ENCODE results near the gene CNOT1.

Gene CNOT1

GRCh38 chr16:58652741-58653140 is 23.1 kb upstream of the CNOT1 start:
- no peak overlapping the region for H3K4me3 ChIP-seq (ENCODE audit: low read length in 2 of 2)
- H3K9ac ChIP-seq (ENCODE audit: low read depth, low read length, poor library complexity), result no peak overlapping the region
- H3K23ac ChIP-seq (ENCODE audit: low read depth, low read length, poor library complexity), result no peak overlapping the region
- H3K4ac ChIP-seq (ENCODE audit: low read length), result no peak overlapping the region
- no peaks in the 10 kb centered on the region for H3K9me3 ChIP-seq (replicated peaks in 1 of 2; ENCODE audit: control insufficient read depth in 2 of 2, insufficient read depth in 1 of 2, low read depth in 1 of 2, low read length in 2 of 2)
- no peaks in the 10 kb centered on the region for H3K36me3 ChIP-seq (replicated peaks in 1 of 2; ENCODE audit: control insufficient read depth in 2 of 2, insufficient read depth in 2 of 2, low read length in 2 of 2)
- no CpG with 5 or more reads among the region's 3 CpGs for WGBS, 2 donors (ENCODE audit: extremely low coverage in 2 of 2, insufficient read length in 2 of 2, insufficient replicate concordance in 1 of 2)
- no peak overlapping the region for H2BK15ac ChIP-seq (ENCODE audit: low read length)
- peak overlapping the region; percentile 79 for H2AFZ ChIP-seq (ENCODE audit: low read length)
- no peak overlapping the region for H2AK5ac ChIP-seq (ENCODE audit: low read depth, low read length)
- H2BK5ac ChIP-seq (ENCODE audit: low read length), result no peak overlapping the region
- no peaks in the 10 kb centered on the region for H3K27me3 ChIP-seq (ENCODE audit: control insufficient read depth in 3 of 3, insufficient read depth in 3 of 3, low read depth in 1 of 3, low read length in 3 of 3)
- DNase-seq (ENCODE audit: low spot score), result peak; percentile 12
- no peak overlapping the region for H3K14ac ChIP-seq (ENCODE audit: low read length)
- no peak overlapping the region for H3K4me2 ChIP-seq (ENCODE audit: insufficient read depth, low read length, poor library complexity, severe bottlenecking)
- H4K8ac ChIP-seq (ENCODE audit: low read depth, low read length), result no peak overlapping the region
- H4K91ac ChIP-seq (ENCODE audit: low read depth, low read length, poor library complexity), result no peak overlapping the region
- H3K18ac ChIP-seq (ENCODE audit: low read length), result no peak overlapping the region
- H2BK120ac ChIP-seq (ENCODE audit: low read depth, low read length), result no peak overlapping the region
- H3K4me1 ChIP-seq (ENCODE audit: control insufficient read depth in 2 of 2, insufficient read depth in 1 of 2, low read depth in 1 of 2, low read length in 2 of 2), result peaks cover 2 to 5% of the 10 kb centered on the region in 2 donors
- no peaks in the 10 kb centered on the region for H3K79me1 ChIP-seq (ENCODE audit: low read depth, low read length)
- no peak overlapping the region for H2BK12ac ChIP-seq (ENCODE audit: low read length)
- H3K27ac ChIP-seq (replicated peaks; ENCODE audit: low read length), result no peak overlapping the region

- no peak overlapping the region for H3K27ac ChIP-seq (replicated peaks; ENCODE audit: low read length)
- H2BK12ac ChIP-seq (ENCODE audit: low read length), result no peak overlapping the region
- H3K18ac ChIP-seq (ENCODE audit: low read length), result no peak overlapping the region
- WGBS, 2 donors (ENCODE audit: extremely low coverage in 2 of 2, insufficient read length in 2 of 2, insufficient replicate concordance in 1 of 2), result no CpG with 5 or more reads among the region's 3 CpGs
- H2BK15ac ChIP-seq (ENCODE audit: low read length), result no peak overlapping the region
- H4K8ac ChIP-seq (ENCODE audit: low read depth, low read length), result no peak overlapping the region
- no peak overlapping the region for H2BK120ac ChIP-seq (ENCODE audit: low read depth, low read length)
- H3K9ac ChIP-seq (ENCODE audit: low read depth, low read length, poor library complexity), result no peak overlapping the region
- no peak for DNase-seq (ENCODE audit: low spot score)
- H3K4me3 ChIP-seq (ENCODE audit: low read length in 2 of 2), result no peak overlapping the region
- no peak overlapping the region for H3K23ac ChIP-seq (ENCODE audit: low read depth, low read length, poor library complexity)
- no peak overlapping the region for H3K14ac ChIP-seq (ENCODE audit: low read length)
- no peak overlapping the region for H4K91ac ChIP-seq (ENCODE audit: low read depth, low read length, poor library complexity)
- no peaks in the 10 kb centered on the region for H3K79me1 ChIP-seq (ENCODE audit: low read depth, low read length)
- no peak overlapping the region for H2AK5ac ChIP-seq (ENCODE audit: low read depth, low read length)
- no peak overlapping the region for H3K4me2 ChIP-seq (ENCODE audit: insufficient read depth, low read length, poor library complexity, severe bottlenecking)
- peaks cover 2 to 5% of the 10 kb centered on the region in 2 donors for H3K4me1 ChIP-seq (ENCODE audit: control insufficient read depth in 2 of 2, insufficient read depth in 1 of 2, low read depth in 1 of 2, low read length in 2 of 2)
- H3K9me3 ChIP-seq (replicated peaks in 1 of 2; ENCODE audit: control insufficient read depth in 2 of 2, insufficient read depth in 1 of 2, low read depth in 1 of 2, low read length in 2 of 2), result no peaks in the 10 kb centered on the region
- no peak overlapping the region for H2AFZ ChIP-seq (ENCODE audit: low read length)
- no peak overlapping the region for H2BK5ac ChIP-seq (ENCODE audit: low read length)
- no peaks in the 10 kb centered on the region for H3K27me3 ChIP-seq (ENCODE audit: control insufficient read depth in 3 of 3, insufficient read depth in 3 of 3, low read depth in 1 of 3, low read length in 3 of 3)
- no peaks in the 10 kb centered on the region for H3K36me3 ChIP-seq (replicated peaks in 1 of 2; ENCODE audit: control insufficient read depth in 2 of 2, insufficient read depth in 2 of 2, low read length in 2 of 2)
- H3K4ac ChIP-seq (ENCODE audit: low read length), result no peak overlapping the region
Measured at GRCh38 chr16:58651965-58652348, 22.3 kb upstream of the CNOT1 start.

- Histone ChIP-seq H4K91ac (ENCODE audit: low read depth, low read length, poor library complexity) (no peak overlapping the region), H3K36me3 (replicated peaks in 1 of 2; ENCODE audit: control insufficient read depth in 2 of 2, insufficient read depth in 2 of 2, low read length in 2 of 2) (no peaks in the 10 kb centered on the region), H2AFZ (ENCODE audit: low read length) (no peak overlapping the region), H3K4me1 (ENCODE audit: control insufficient read depth in 2 of 2, insufficient read depth in 1 of 2, low read depth in 1 of 2, low read length in 2 of 2) (peaks cover 2 to 4% of the 10 kb centered on the region in 2 donors), H3K4me3 (ENCODE audit: low read length in 2 of 2) (no peak overlapping the region), H4K8ac (ENCODE audit: low read depth, low read length) (peak overlapping the region; percentile 43), H3K4ac (ENCODE audit: low read length) (no peak overlapping the region), H3K27me3 (ENCODE audit: control insufficient read depth in 3 of 3, insufficient read depth in 3 of 3, low read depth in 1 of 3, low read length in 3 of 3) (no peaks in the 10 kb centered on the region), H3K9me3 (replicated peaks in 1 of 2; ENCODE audit: control insufficient read depth in 2 of 2, insufficient read depth in 1 of 2, low read depth in 1 of 2, low read length in 2 of 2) (no peaks in the 10 kb centered on the region), H2BK5ac (ENCODE audit: low read length) (no peak overlapping the region), H2BK15ac (ENCODE audit: low read length) (peak overlapping the region; percentile 75), H3K23ac (ENCODE audit: low read depth, low read length, poor library complexity) (no peak overlapping the region), H3K4me2 (ENCODE audit: insufficient read depth, low read length, poor library complexity, severe bottlenecking) (no peak overlapping the region), H2AK5ac (ENCODE audit: low read depth, low read length) (no peak overlapping the region), H3K9ac (ENCODE audit: low read depth, low read length, poor library complexity) (no peak overlapping the region), H3K14ac (ENCODE audit: low read length) (no peak overlapping the region), H3K27ac (replicated peaks; ENCODE audit: low read length) (no peak overlapping the region), H3K18ac (ENCODE audit: low read length) (no peak overlapping the region), H3K79me1 (ENCODE audit: low read depth, low read length) (no peaks in the 10 kb centered on the region), H2BK12ac (ENCODE audit: low read length) (no peak overlapping the region), H2BK120ac (ENCODE audit: low read depth, low read length) (no peak overlapping the region)
- no CpG with 5 or more reads among the region's 3 CpGs for WGBS, 2 donors (ENCODE audit: extremely low coverage in 2 of 2, insufficient read length in 2 of 2, insufficient replicate concordance in 1 of 2)
- DNase-seq (ENCODE audit: low spot score), result no peak
Measured at GRCh38 chr16:58649707-58650106, 20.1 kb upstream of the CNOT1 start.

- no peak overlapping the region for H3K14ac ChIP-seq (ENCODE audit: low read length)
- no CpG with 5 or more reads among the region's 4 CpGs for WGBS, 2 donors (ENCODE audit: extremely low coverage in 2 of 2, insufficient read length in 2 of 2, insufficient replicate concordance in 1 of 2)
- H3K9me3 ChIP-seq (replicated peaks in 1 of 2; ENCODE audit: control insufficient read depth in 2 of 2, insufficient read depth in 1 of 2, low read depth in 1 of 2, low read length in 2 of 2), result no peaks in the 10 kb centered on the region
Measured at GRCh38 chr16:58647107-58647506, 17.5 kb upstream of the CNOT1 start.

More at GRCh38 chr16:58647107-58647506, 17.5 kb upstream of the CNOT1 start:
- H2BK120ac ChIP-seq (ENCODE audit: low read depth, low read length), result no peak overlapping the region
- no peak overlapping the region for H4K8ac ChIP-seq (ENCODE audit: low read depth, low read length)
- no peak overlapping the region for H2BK12ac ChIP-seq (ENCODE audit: low read length)
- H2BK15ac ChIP-seq (ENCODE audit: low read length), result no peak overlapping the region
- no peak overlapping the region for H3K4me3 ChIP-seq (ENCODE audit: low read length in 2 of 2)
- no peaks in the 10 kb centered on the region for H3K27me3 ChIP-seq (ENCODE audit: control insufficient read depth in 3 of 3, insufficient read depth in 3 of 3, low read depth in 1 of 3, low read length in 3 of 3)
- no peak overlapping the region for H2AFZ ChIP-seq (ENCODE audit: low read length)
- DNase-seq (ENCODE audit: low spot score), result no peak
- no peak overlapping the region for H4K91ac ChIP-seq (ENCODE audit: low read depth, low read length, poor library complexity)
- no peaks in the 10 kb centered on the region for H3K36me3 ChIP-seq (replicated peaks in 1 of 2; ENCODE audit: control insufficient read depth in 2 of 2, insufficient read depth in 2 of 2, low read length in 2 of 2)
- no peak overlapping the region for H3K4ac ChIP-seq (ENCODE audit: low read length)
- H2AK5ac ChIP-seq (ENCODE audit: low read depth, low read length), result no peak overlapping the region
- no peaks in the 10 kb centered on the region for H3K4me1 ChIP-seq (ENCODE audit: control insufficient read depth in 2 of 2, insufficient read depth in 1 of 2, low read depth in 1 of 2, low read length in 2 of 2)
- H3K4me2 ChIP-seq (ENCODE audit: insufficient read depth, low read length, poor library complexity, severe bottlenecking), result no peak overlapping the region
- H3K79me1 ChIP-seq (ENCODE audit: low read depth, low read length), result no peaks in the 10 kb centered on the region
- H2BK5ac ChIP-seq (ENCODE audit: low read length), result no peak overlapping the region
- no peak overlapping the region for H3K23ac ChIP-seq (ENCODE audit: low read depth, low read length, poor library complexity)
- H3K27ac ChIP-seq (replicated peaks; ENCODE audit: low read length), result no peak overlapping the region
- no peak overlapping the region for H3K18ac ChIP-seq (ENCODE audit: low read length)
- no peak overlapping the region for H3K9ac ChIP-seq (ENCODE audit: low read depth, low read length, poor library complexity)
